ENCODE measurements around the gene MPI.

MPI gene

GRCh38 chr15:74863239-74864056 lies 26.4 kb upstream of the MPI start:
- WGBS, 2 experiments: 91 to 92% methylated on average over 11 of the region's 11 CpGs
- no peaks in the 10 kb centered on the region for H3K27me3 ChIP-seq (ENCODE audit: control insufficient read depth, insufficient read depth, low read length, poor library complexity, severe bottlenecking)
- no peaks in the 10 kb centered on the region for H3K36me3 ChIP-seq (ENCODE audit: control insufficient read depth, insufficient read depth, low read length)
- H3K4me3 ChIP-seq (ENCODE audit: insufficient read depth, low read depth, low read length): no peak overlapping the region
- H3K4me1 ChIP-seq (ENCODE audit: control insufficient read depth, insufficient read depth, low read length): no peaks in the 10 kb centered on the region
- no peak overlapping the region for H3K27ac ChIP-seq (ENCODE audit: insufficient read depth, low read depth, low read length, poor library complexity, severe bottlenecking)
- H3K9me3 ChIP-seq (ENCODE audit: control insufficient read depth, low read length): no peaks in the 10 kb centered on the region

GRCh38 chr15:74864296-74864695 lies 25.5 kb upstream of the MPI start:
- Histone ChIP-seq H3K9me3 (ENCODE audit: control insufficient read depth, low read length) (no peaks in the 10 kb centered on the region), H3K36me3 (ENCODE audit: control insufficient read depth, insufficient read depth, low read length) (no peaks in the 10 kb centered on the region), H3K4me3 (ENCODE audit: insufficient read depth, low read depth, low read length) (no peak overlapping the region), H3K4me1 (ENCODE audit: control insufficient read depth, insufficient read depth, low read length) (no peaks in the 10 kb centered on the region), H3K27ac (ENCODE audit: insufficient read depth, low read depth, low read length, poor library complexity, severe bottlenecking) (no peak overlapping the region), H3K27me3 (ENCODE audit: control insufficient read depth, insufficient read depth, low read length, poor library complexity, severe bottlenecking) (no peaks in the 10 kb centered on the region)
- 91 to 94% methylated on average over 6 of the region's 6 CpGs for WGBS, 2 experiments

- no peaks in the 10 kb centered on the region for H3K9me3 ChIP-seq (ENCODE audit: control insufficient read depth, low read length)
- no peak overlapping the region for H3K4me3 ChIP-seq (ENCODE audit: insufficient read depth, low read depth, low read length)
- no peaks in the 10 kb centered on the region for H3K4me1 ChIP-seq (ENCODE audit: control insufficient read depth, insufficient read depth, low read length)
- no peak overlapping the region for H3K27ac ChIP-seq (ENCODE audit: insufficient read depth, low read depth, low read length, poor library complexity, severe bottlenecking)
- no peaks in the 10 kb centered on the region for H3K36me3 ChIP-seq (ENCODE audit: control insufficient read depth, insufficient read depth, low read length)
- WGBS, 2 experiments: 94 to 96% methylated on average over 2 of the region's 2 CpGs
- H3K27me3 ChIP-seq (ENCODE audit: control insufficient read depth, insufficient read depth, low read length, poor library complexity, severe bottlenecking): no peaks in the 10 kb centered on the region
Measured at GRCh38 chr15:74865316-74865715, 24.5 kb upstream of the MPI start.

GRCh38 chr15:74866090-74866489 lies 23.8 kb upstream of the MPI start:
- no peaks in the 10 kb centered on the region for H3K27me3 ChIP-seq (ENCODE audit: control insufficient read depth, insufficient read depth, low read length, poor library complexity, severe bottlenecking)
- H3K36me3 ChIP-seq (ENCODE audit: control insufficient read depth, insufficient read depth, low read length): no peaks in the 10 kb centered on the region
- no peak overlapping the region for H3K4me3 ChIP-seq (ENCODE audit: insufficient read depth, low read depth, low read length)
- H3K4me1 ChIP-seq (ENCODE audit: control insufficient read depth, insufficient read depth, low read length): no peaks in the 10 kb centered on the region
- no peaks in the 10 kb centered on the region for H3K9me3 ChIP-seq (ENCODE audit: control insufficient read depth, low read length)
- H3K27ac ChIP-seq (ENCODE audit: insufficient read depth, low read depth, low read length, poor library complexity, severe bottlenecking): no peak overlapping the region
- WGBS, 2 experiments: 90 to 94% methylated on average over 6 of the region's 6 CpGs

- H3K27me3 ChIP-seq (ENCODE audit: control insufficient read depth, insufficient read depth, low read length, poor library complexity, severe bottlenecking): no peaks in the 10 kb centered on the region
Measured at GRCh38 chr15:74867466-74868038, 22.3 kb upstream of the MPI start.

GRCh38 chr15:74868059-74868458 lies 21.8 kb upstream of the MPI start:
- Histone ChIP-seq H3K27me3 (ENCODE audit: control insufficient read depth, insufficient read depth, low read length, poor library complexity, severe bottlenecking) (no peaks in the 10 kb centered on the region), H3K27ac (ENCODE audit: insufficient read depth, low read depth, low read length, poor library complexity, severe bottlenecking) (no peak overlapping the region), H3K36me3 (ENCODE audit: control insufficient read depth, insufficient read depth, low read length) (no peaks in the 10 kb centered on the region), H3K9me3 (ENCODE audit: control insufficient read depth, low read length) (no peaks in the 10 kb centered on the region), H3K4me3 (ENCODE audit: insufficient read depth, low read depth, low read length) (no peak overlapping the region), H3K4me1 (ENCODE audit: control insufficient read depth, insufficient read depth, low read length) (no peaks in the 10 kb centered on the region)
- WGBS, 2 experiments: 96 to 97% methylated on average over 6 of the region's 6 CpGs

More at GRCh38 chr15:74867466-74868038, 22.3 kb upstream of the MPI start:
- no peak overlapping the region for H3K4me3 ChIP-seq (ENCODE audit: insufficient read depth, low read depth, low read length)
- H3K27ac ChIP-seq (ENCODE audit: insufficient read depth, low read depth, low read length, poor library complexity, severe bottlenecking): no peak overlapping the region
- WGBS, 2 experiments: 94 to 100% methylated on average over 1 of the region's 1 CpG
- H3K4me1 ChIP-seq (ENCODE audit: control insufficient read depth, insufficient read depth, low read length): no peaks in the 10 kb centered on the region
- H3K36me3 ChIP-seq (ENCODE audit: control insufficient read depth, insufficient read depth, low read length): no peaks in the 10 kb centered on the region
- H3K9me3 ChIP-seq (ENCODE audit: control insufficient read depth, low read length): no peaks in the 10 kb centered on the region

- Histone ChIP-seq H3K27me3 (ENCODE audit: control insufficient read depth, insufficient read depth, low read length, poor library complexity, severe bottlenecking) (no peaks in the 10 kb centered on the region), H3K36me3 (ENCODE audit: control insufficient read depth, insufficient read depth, low read length) (no peaks in the 10 kb centered on the region), H3K27ac (ENCODE audit: insufficient read depth, low read depth, low read length, poor library complexity, severe bottlenecking) (no peak overlapping the region), H3K9me3 (ENCODE audit: control insufficient read depth, low read length) (no peaks in the 10 kb centered on the region), H3K4me1 (ENCODE audit: control insufficient read depth, insufficient read depth, low read length) (no peaks in the 10 kb centered on the region), H3K4me3 (ENCODE audit: insufficient read depth, low read depth, low read length) (no peak overlapping the region)
Measured at GRCh38 chr15:74869372-74869725, 20.5 kb upstream of the MPI start.

GRCh38 chr15:74869726-74870407 lies 20.0 kb upstream of the MPI start:
- Histone ChIP-seq H3K36me3 (ENCODE audit: control insufficient read depth, insufficient read depth, low read length) (no peaks in the 10 kb centered on the region), H3K4me3 (ENCODE audit: insufficient read depth, low read depth, low read length) (no peak overlapping the region), H3K9me3 (ENCODE audit: control insufficient read depth, low read length) (no peaks in the 10 kb centered on the region), H3K27ac (ENCODE audit: insufficient read depth, low read depth, low read length, poor library complexity, severe bottlenecking) (no peak overlapping the region), H3K27me3 (ENCODE audit: control insufficient read depth, insufficient read depth, low read length, poor library complexity, severe bottlenecking) (no peaks in the 10 kb centered on the region), H3K4me1 (ENCODE audit: control insufficient read depth, insufficient read depth, low read length) (no peaks in the 10 kb centered on the region)
- 87 to 88% methylated on average over 6 of the region's 6 CpGs for WGBS, 2 experiments

- Histone ChIP-seq H3K4me3 (ENCODE audit: insufficient read depth, low read depth, low read length) (no peak overlapping the region), H3K27ac (ENCODE audit: insufficient read depth, low read depth, low read length, poor library complexity, severe bottlenecking) (no peak overlapping the region), H3K9me3 (ENCODE audit: control insufficient read depth, low read length) (no peaks in the 10 kb centered on the region), H3K27me3 (ENCODE audit: control insufficient read depth, insufficient read depth, low read length, poor library complexity, severe bottlenecking) (no peaks in the 10 kb centered on the region), H3K36me3 (ENCODE audit: control insufficient read depth, insufficient read depth, low read length) (no peaks in the 10 kb centered on the region), H3K4me1 (ENCODE audit: control insufficient read depth, insufficient read depth, low read length) (no peaks in the 10 kb centered on the region)
- 62 to 75% methylated on average over 6 of the region's 6 CpGs for WGBS, 2 experiments
Measured at GRCh38 chr15:74870436-74871215, 19.2 kb upstream of the MPI start.

GRCh38 chr15:74872702-74873035 lies 17.2 kb upstream of the MPI start:
- H3K36me3 ChIP-seq (ENCODE audit: control insufficient read depth, insufficient read depth, low read length): no peaks in the 10 kb centered on the region
- WGBS, 2 experiments: 1% methylated on average over 11 of the region's 11 CpGs
- H3K4me1 ChIP-seq (ENCODE audit: control insufficient read depth, insufficient read depth, low read length): no peaks in the 10 kb centered on the region
- peak overlapping the region; percentile 77 for H3K4me3 ChIP-seq (ENCODE audit: insufficient read depth, low read depth, low read length)
- H3K27ac ChIP-seq (ENCODE audit: insufficient read depth, low read depth, low read length, poor library complexity, severe bottlenecking): peak overlapping the region; percentile 87
- no peaks in the 10 kb centered on the region for H3K27me3 ChIP-seq (ENCODE audit: control insufficient read depth, insufficient read depth, low read length, poor library complexity, severe bottlenecking)
- no peaks in the 10 kb centered on the region for H3K9me3 ChIP-seq (ENCODE audit: control insufficient read depth, low read length)

All from ectodermal cell (in vitro differentiated cells).